WTC11 (cell line): ENCODE measurements around the gene CAMK2D. TPM values are rescaled to one million over a fixed set of nuclear protein-coding genes. Genes with fewer than 3 reads are reported as not detected.
"Not testable (repeated sequence)": the region's sequence is repeated elsewhere in the genome, so short reads cannot be mapped to it uniquely, and the experiment has no call there.

Source experiments
- ATAC-seq: fragments of 200-7000 bp; cut with Tn5 transposase; 2 replicates; pipeline ENCODE4 v1.10.0; 2021; ENCODE audit warnings: mild to moderate bottlenecking, moderate library complexity
- CTCF ChIA-PET: fragments of 300-600 bp; sonication (Branson Sonifier 250); formaldehyde crosslinking; loops from one replicate; lab custom pipeline; 2021; ENCODE audit warnings: antibody characterized with exemption; lab: Charles Lee
- POLR2A ChIA-PET: fragments of 350-600 bp; sonication (Branson Sonifier 250); formaldehyde crosslinking; loops from one replicate; lab custom pipeline; 2021; ENCODE audit warnings: antibody characterized with exemption; lab: Charles Lee
- DNase-seq: peaks from one replicate; pipeline ENCODE4 v3.0.0; 2021; ENCODE audit warnings: low spot score
- H3K27ac Mint-ChIP-seq: 2 replicates; pipeline ENCODE4 v1.8.0; 2021; ENCODE audit warnings: mixed read lengths
- H3K27me3 Mint-ChIP-seq: 2 replicates; pipeline ENCODE4 v1.8.0; 2021; ENCODE audit warnings: low read depth, mild to moderate bottlenecking, moderate library complexity, mixed read lengths
- H3K36me3 Mint-ChIP-seq: 2 replicates; pipeline ENCODE4 v1.8.0; 2021; ENCODE audit warnings: mixed read lengths
- H3K4me1 Mint-ChIP-seq: 2 replicates; pipeline ENCODE4 v1.8.0; 2022; ENCODE audit warnings: mixed read lengths
- H3K4me3 Mint-ChIP-seq: 2 replicates; pipeline ENCODE4 v1.8.0; 2021; ENCODE audit warnings: mild to moderate bottlenecking, moderate library complexity, mixed read lengths
- H3K9me3 Mint-ChIP-seq: 2 replicates; pipeline ENCODE4 v1.8.0; 2021; ENCODE audit warnings: mixed read lengths
- AFF4 ChIP-seq: sonication (generic); formaldehyde crosslinking; IDR thresholded peaks from 2 replicates; pipeline ENCODE4 v1.8.1; 2023; ENCODE audit warnings: mild to moderate bottlenecking, missing genetic modification reagents, borderline replicate concordance
- ARID4B ChIP-seq: sonication (generic); formaldehyde crosslinking; IDR thresholded peaks from 2 replicates; pipeline ENCODE4 v1.8.0; 2023; ENCODE audit warnings: missing genetic modification reagents, mild to moderate bottlenecking, borderline replicate concordance
- FOXP4 ChIP-seq: sonication (generic); formaldehyde crosslinking; IDR thresholded peaks from 2 replicates; pipeline ENCODE4 v1.8.0; 2022; ENCODE audit warnings: mild to moderate bottlenecking, missing genetic modification reagents
- GABPB1 ChIP-seq: sonication (generic); formaldehyde crosslinking; IDR thresholded peaks from 2 replicates; pipeline ENCODE4 v1.8.1; 2023; ENCODE audit warnings: mild to moderate bottlenecking, missing genetic modification reagents
- MYBL2 ChIP-seq: sonication (generic); formaldehyde crosslinking; IDR thresholded peaks from 2 replicates; pipeline ENCODE4 v1.8.1; 2023; ENCODE audit warnings: mild to moderate bottlenecking, moderate library complexity, missing genetic modification reagents
- NFYB ChIP-seq: sonication (generic); formaldehyde crosslinking; conservative IDR thresholded peaks from 2 replicates; pipeline ENCODE4 v1.8.0; 2022; ENCODE audit warnings: low read depth, missing genetic modification reagents
- PREB ChIP-seq: sonication (generic); formaldehyde crosslinking; IDR thresholded peaks from 2 replicates; pipeline ENCODE4 v1.8.1; 2022; ENCODE audit warnings: mild to moderate bottlenecking, missing genetic modification reagents, moderate library complexity, borderline replicate concordance
- PRRX2 ChIP-seq: fragments of 250-450 bp; sonication (Bioruptor Pico); IDR thresholded peaks from 2 replicates; pipeline ENCODE4 v1.8.0; 2021; ENCODE audit warnings: mild to moderate bottlenecking
- RORB ChIP-seq: fragments of 250-450 bp; sonication (Bioruptor Pico); IDR thresholded peaks from 2 replicates; pipeline ENCODE4 v1.9.0; 2021; ENCODE audit warnings: mild to moderate bottlenecking
- USF1 ChIP-seq: sonication (generic); formaldehyde crosslinking; IDR thresholded peaks from 2 replicates; pipeline ENCODE4 v1.8.0; 2022; ENCODE audit warnings: mild to moderate bottlenecking, missing genetic modification reagents
- ZNF219 ChIP-seq: sonication (generic); formaldehyde crosslinking; IDR thresholded peaks from 2 replicates; pipeline ENCODE4 v1.8.0; 2023; ENCODE audit warnings: missing genetic modification reagents, mild to moderate bottlenecking, borderline replicate concordance
- total RNA-seq: library from RNA; stranded (reverse); gene quantifications from 3 replicates; pipeline ENCODE4 v1.2.3, GENCODE V29; 2021
- TF ChIP-seq, protein P1 (sequence below): sonication (generic); formaldehyde crosslinking; IDR thresholded peaks from 2 replicates; pipeline ENCODE4 v1.8.1; 2023; ENCODE audit warnings: mild to moderate bottlenecking, missing genetic modification reagents, moderate library complexity
- TF ChIP-seq, protein P2 (sequence below): sonication (generic); formaldehyde crosslinking; conservative IDR thresholded peaks from 2 replicates; pipeline ENCODE4 v1.8.1; 2023; ENCODE audit warnings: mild to moderate bottlenecking, low read depth, missing genetic modification reagents, moderate library complexity
- TF ChIP-seq, protein P3 (sequence below): sonication (generic); formaldehyde crosslinking; IDR thresholded peaks from 2 replicates; pipeline ENCODE4 v1.8.1; 2023; ENCODE audit warnings: mild to moderate bottlenecking, missing genetic modification reagents

Gene CAMK2D
- total RNA-seq, 1 experiment from 2014 or later, result 16.5 TPM

DNA sequence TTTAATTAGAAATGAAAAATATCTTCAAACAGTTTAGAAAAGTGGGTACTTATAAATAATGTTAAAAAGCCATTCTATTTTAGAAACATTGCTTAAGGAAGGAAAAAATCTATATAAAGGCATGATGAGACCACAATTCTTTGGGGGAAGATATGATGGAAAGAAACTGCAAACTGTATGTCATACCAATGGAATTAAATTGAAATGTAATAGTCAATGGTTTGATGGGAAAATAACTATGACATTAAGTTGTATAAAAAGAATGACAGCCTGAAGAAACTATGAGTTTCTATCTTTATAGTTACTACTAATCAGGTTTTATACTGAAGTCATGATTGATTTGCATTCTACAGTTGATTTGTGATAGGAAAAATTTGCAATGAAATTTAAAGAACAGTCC is 40.3 kb upstream of the CAMK2D start (continued):
- TF ChIP-seq AFF4, result no peak
- no peak for TF ChIP-seq PRRX2 (CRISPR knock-in tag)
- TF ChIP-seq GABPB1 (CRISPR knock-in tag), result no peak

GRCh38 chr4:113796381-113796780 is 34.8 kb upstream of the CAMK2D start:
- ATAC-seq, H3K27ac Mint-ChIP-seq, H3K4me1 Mint-ChIP-seq, POLR2A ChIA-PET, H3K27me3 Mint-ChIP-seq, DNase-seq, CTCF ChIA-PET, H3K4me3 Mint-ChIP-seq: not testable (repeated sequence)
- Mint-ChIP-seq H3K36me3 (peaks cover 26% of the 10 kb centered on the region), H3K9me3 (peaks cover 54% of the 10 kb centered on the region)

DNA sequence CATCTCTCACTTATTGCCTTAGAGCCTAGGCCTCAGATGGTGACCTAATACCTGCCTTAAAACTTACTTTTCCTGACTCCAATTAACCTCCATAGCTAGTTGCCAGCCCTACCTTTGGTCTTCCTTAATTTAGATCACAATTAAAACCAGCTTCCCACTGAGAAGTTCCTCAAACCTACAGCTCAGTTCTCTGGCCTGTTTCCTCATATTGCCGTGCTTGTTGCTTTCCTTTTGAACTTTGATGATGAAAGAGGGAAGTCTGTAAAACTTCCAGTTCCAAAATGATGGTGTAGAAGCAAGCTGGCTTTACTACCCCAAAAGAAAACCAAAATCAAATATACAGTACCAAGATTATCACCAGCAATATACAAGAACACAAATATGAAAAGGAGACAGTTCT is 28.9 kb upstream of the CAMK2D start:
- ATAC-seq, result no peak
- TF ChIP-seq MYBL2 (CRISPR knock-in tag) (no peak), PRRX2 (CRISPR knock-in tag) (no peak), ZNF219 (CRISPR knock-in tag) (no peak), RORB (CRISPR knock-in tag) (no peak), PREB (CRISPR knock-in tag) (no peak), NFYB (no peak), FOXP4 (no peak), USF1 (no peak), ARID4B (CRISPR knock-in tag) (no peak)
- TF ChIP-seq, protein P1, sequence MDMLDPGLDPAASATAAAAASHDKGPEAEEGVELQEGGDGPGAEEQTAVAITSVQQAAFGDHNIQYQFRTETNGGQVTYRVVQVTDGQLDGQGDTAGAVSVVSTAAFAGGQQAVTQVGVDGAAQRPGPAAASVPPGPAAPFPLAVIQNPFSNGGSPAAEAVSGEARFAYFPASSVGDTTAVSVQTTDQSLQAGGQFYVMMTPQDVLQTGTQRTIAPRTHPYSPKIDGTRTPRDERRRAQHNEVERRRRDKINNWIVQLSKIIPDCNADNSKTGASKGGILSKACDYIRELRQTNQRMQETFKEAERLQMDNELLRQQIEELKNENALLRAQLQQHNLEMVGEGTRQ, result no peak
- TF ChIP-seq, protein P2, sequence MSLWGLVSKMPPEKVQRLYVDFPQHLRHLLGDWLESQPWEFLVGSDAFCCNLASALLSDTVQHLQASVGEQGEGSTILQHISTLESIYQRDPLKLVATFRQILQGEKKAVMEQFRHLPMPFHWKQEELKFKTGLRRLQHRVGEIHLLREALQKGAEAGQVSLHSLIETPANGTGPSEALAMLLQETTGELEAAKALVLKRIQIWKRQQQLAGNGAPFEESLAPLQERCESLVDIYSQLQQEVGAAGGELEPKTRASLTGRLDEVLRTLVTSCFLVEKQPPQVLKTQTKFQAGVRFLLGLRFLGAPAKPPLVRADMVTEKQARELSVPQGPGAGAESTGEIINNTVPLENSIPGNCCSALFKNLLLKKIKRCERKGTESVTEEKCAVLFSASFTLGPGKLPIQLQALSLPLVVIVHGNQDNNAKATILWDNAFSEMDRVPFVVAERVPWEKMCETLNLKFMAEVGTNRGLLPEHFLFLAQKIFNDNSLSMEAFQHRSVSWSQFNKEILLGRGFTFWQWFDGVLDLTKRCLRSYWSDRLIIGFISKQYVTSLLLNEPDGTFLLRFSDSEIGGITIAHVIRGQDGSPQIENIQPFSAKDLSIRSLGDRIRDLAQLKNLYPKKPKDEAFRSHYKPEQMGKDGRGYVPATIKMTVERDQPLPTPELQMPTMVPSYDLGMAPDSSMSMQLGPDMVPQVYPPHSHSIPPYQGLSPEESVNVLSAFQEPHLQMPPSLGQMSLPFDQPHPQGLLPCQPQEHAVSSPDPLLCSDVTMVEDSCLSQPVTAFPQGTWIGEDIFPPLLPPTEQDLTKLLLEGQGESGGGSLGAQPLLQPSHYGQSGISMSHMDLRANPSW (CRISPR knock-in tag), result no peak
- TF ChIP-seq, protein P3, sequence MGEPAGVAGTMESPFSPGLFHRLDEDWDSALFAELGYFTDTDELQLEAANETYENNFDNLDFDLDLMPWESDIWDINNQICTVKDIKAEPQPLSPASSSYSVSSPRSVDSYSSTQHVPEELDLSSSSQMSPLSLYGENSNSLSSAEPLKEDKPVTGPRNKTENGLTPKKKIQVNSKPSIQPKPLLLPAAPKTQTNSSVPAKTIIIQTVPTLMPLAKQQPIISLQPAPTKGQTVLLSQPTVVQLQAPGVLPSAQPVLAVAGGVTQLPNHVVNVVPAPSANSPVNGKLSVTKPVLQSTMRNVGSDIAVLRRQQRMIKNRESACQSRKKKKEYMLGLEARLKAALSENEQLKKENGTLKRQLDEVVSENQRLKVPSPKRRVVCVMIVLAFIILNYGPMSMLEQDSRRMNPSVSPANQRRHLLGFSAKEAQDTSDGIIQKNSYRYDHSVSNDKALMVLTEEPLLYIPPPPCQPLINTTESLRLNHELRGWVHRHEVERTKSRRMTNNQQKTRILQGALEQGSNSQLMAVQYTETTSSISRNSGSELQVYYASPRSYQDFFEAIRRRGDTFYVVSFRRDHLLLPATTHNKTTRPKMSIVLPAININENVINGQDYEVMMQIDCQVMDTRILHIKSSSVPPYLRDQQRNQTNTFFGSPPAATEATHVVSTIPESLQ (CRISPR knock-in tag), result no peak

More for the DNA sequence above, 28.9 kb upstream of the CAMK2D start:
- Mint-ChIP-seq H3K4me3 (no peak overlapping the region), H3K36me3 (peaks cover 14% of the 10 kb centered on the region), H3K27me3 (no peaks in the 10 kb centered on the region), H3K27ac (no peak overlapping the region), H3K4me1 (no peaks in the 10 kb centered on the region), H3K9me3 (peaks cover 37% of the 10 kb centered on the region)
- ChIA-PET POLR2A (no interaction called here), CTCF (no interaction called here)
- no peak for DNase-seq
